GM12878 (cell line): ENCODE results near the gene PI16.

ENCODE experiments used
- EP300 ChIP-seq, 2 experiments: fragments of 150-350 bp in 1 of 2; IDR thresholded peaks; 2 replicates each; pipeline ENCODE4 v1.6.1; 2011 to 2012; ENCODE audit warnings: low read depth in 2 of 2, low read length in 2 of 2, borderline replicate concordance in 1 of 2, improper control_type of control experiment in 1 of 2, inconsistent platforms in 1 of 2; ENCODE audit not compliant: control insufficient read depth in 1 of 2
- EZH2 ChIP-seq: IDR thresholded peaks from 2 replicates; pipeline ENCODE4 v1.6.1; 2012; ENCODE audit warnings: low read depth, mild to moderate bottlenecking, control low read depth, inconsistent platforms, low read length, borderline replicate concordance; ENCODE audit not compliant: control insufficient read depth
- FOXM1 ChIP-seq: IDR thresholded peaks from 2 replicates; pipeline ENCODE4 v1.6.1; 2012; ENCODE audit warnings: low read depth, mild to moderate bottlenecking, inconsistent platforms, low read length, moderate library complexity
- RBBP5 ChIP-seq: fragments of 200-600 bp; sonication (generic); conservative IDR thresholded peaks from 2 replicates; pipeline ENCODE4 v1.6.1; 2016
- SUZ12 ChIP-seq: fragments of 200-600 bp; sonication (generic); IDR thresholded peaks from one replicate; pipeline ENCODE4 v1.6.1; 2018; ENCODE audit warnings: antibody characterized with exemption, mild to moderate bottlenecking; ENCODE audit not compliant: unreplicated experiment
- USF2 ChIP-seq: IDR thresholded peaks from 2 replicates; pipeline ENCODE4 v1.6.1; 2011; ENCODE audit warnings: low read depth, low read length, improper control_type of control experiment, borderline replicate concordance
- TF ChIP-seq, protein P1 (sequence below): IDR thresholded peaks from 2 replicates; pipeline ENCODE4 v1.6.1; 2012; ENCODE audit warnings: low read depth, low read length, improper control_type of control experiment
- TF ChIP-seq, protein P2 (sequence below), 3 experiments: IDR thresholded peaks in 2 of 3; conservative IDR thresholded peaks in 1 of 3; 2 replicates each; pipeline ENCODE4 v1.5.1; 2011; ENCODE audit warnings: low read depth in 3 of 3, low read length in 3 of 3, mild to moderate bottlenecking in 3 of 3, control low read depth in 2 of 3, moderate library complexity in 2 of 3, inconsistent platforms in 1 of 3, mixed read lengths in 1 of 3; ENCODE audit not compliant: control insufficient read depth in 2 of 3, insufficient read depth in 1 of 3; ENCODE audit errors: extremely low read depth in 1 of 3

DNA sequence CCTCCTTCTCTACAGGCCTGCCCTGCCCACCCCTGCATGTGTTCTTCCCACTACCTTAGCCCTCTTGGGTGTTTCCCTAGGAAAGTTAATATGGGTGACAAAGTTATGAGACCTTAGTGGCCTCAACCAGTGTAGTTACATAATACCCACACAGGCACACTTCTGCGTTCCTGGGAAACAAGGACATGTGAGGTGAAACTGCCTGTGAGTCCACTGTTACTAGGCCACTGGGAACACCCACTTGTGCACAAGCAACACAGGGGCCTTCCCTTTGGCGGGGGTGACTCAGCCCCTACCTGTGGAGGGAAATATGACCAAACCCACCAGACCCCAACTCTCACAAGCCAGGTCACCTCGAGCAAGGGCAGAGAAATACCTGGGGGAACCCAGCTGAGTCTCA, 12.8 kb downstream of the PI16 start:
- TF ChIP-seq, protein P1, sequence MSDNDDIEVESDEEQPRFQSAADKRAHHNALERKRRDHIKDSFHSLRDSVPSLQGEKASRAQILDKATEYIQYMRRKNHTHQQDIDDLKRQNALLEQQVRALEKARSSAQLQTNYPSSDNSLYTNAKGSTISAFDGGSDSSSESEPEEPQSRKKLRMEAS, result no peak
- TF ChIP-seq USF2, result no peak
- no peak for TF ChIP-seq EP300 (IDR thresholded peaks at IDR 0.05; ENCODE audit: borderline replicate concordance in 1 of 2, control insufficient read depth in 1 of 2, low read depth in 2 of 2, low read length in 2 of 2)
- TF ChIP-seq EZH2, result no peak
- TF ChIP-seq RBBP5, result no peak
- TF ChIP-seq FOXM1, result no peak
- TF ChIP-seq SUZ12, result no peak
- TF ChIP-seq, protein P2, sequence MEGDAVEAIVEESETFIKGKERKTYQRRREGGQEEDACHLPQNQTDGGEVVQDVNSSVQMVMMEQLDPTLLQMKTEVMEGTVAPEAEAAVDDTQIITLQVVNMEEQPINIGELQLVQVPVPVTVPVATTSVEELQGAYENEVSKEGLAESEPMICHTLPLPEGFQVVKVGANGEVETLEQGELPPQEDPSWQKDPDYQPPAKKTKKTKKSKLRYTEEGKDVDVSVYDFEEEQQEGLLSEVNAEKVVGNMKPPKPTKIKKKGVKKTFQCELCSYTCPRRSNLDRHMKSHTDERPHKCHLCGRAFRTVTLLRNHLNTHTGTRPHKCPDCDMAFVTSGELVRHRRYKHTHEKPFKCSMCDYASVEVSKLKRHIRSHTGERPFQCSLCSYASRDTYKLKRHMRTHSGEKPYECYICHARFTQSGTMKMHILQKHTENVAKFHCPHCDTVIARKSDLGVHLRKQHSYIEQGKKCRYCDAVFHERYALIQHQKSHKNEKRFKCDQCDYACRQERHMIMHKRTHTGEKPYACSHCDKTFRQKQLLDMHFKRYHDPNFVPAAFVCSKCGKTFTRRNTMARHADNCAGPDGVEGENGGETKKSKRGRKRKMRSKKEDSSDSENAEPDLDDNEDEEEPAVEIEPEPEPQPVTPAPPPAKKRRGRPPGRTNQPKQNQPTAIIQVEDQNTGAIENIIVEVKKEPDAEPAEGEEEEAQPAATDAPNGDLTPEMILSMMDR (IDR thresholded peaks at IDR 0.05 in 2 of 3, conservative IDR thresholded peaks at IDR 0.05 in 1 of 3; ENCODE audit: control insufficient read depth in 2 of 3, extremely low read depth in 1 of 3, insufficient read depth in 1 of 3, low read depth in 3 of 3, low read length in 3 of 3), result no peak
